PFSK-1 (cell line): ENCODE data around the gene XDH.

ENCODE experiments used
- POLR2AphosphoS5 ChIP-seq: IDR thresholded peaks from 2 replicates; pipeline ENCODE4 v1.6.1; 2012; ENCODE audit warnings: low read depth, mild to moderate bottlenecking, control low read depth, low read length, moderate library complexity
- REST ChIP-seq, 2 experiments: IDR thresholded peaks; 2 replicates each; pipeline versions ENCODE4 v1.6.1 to v1.8.0; 2011 to 2012; ENCODE audit warnings: low read depth in 2 of 2, low read length in 2 of 2, control low read depth in 1 of 2, inconsistent platforms in 1 of 2, mild to moderate bottlenecking in 1 of 2, moderate library complexity in 1 of 2; ENCODE audit not compliant: insufficient read depth in 1 of 2
- SIN3A ChIP-seq: IDR thresholded peaks from 2 replicates; pipeline ENCODE4 v1.6.1; 2012; ENCODE audit warnings: mild to moderate bottlenecking, low read length, moderate library complexity, borderline replicate concordance; ENCODE audit not compliant: insufficient read depth
- TAF1 ChIP-seq: IDR thresholded peaks from 2 replicates; pipeline ENCODE4 v1.6.1; 2012; ENCODE audit warnings: low read length, control low read depth, borderline replicate concordance; ENCODE audit not compliant: insufficient read depth

- TF ChIP-seq REST (IDR thresholded peaks at IDR 0.05; ENCODE audit: insufficient read depth in 1 of 2, low read depth in 2 of 2, low read length in 2 of 2) (no peak), POLR2AphosphoS5 (no peak), TAF1 (no peak), SIN3A (no peak)
These were observed 17.4 kb downstream of the XDH start for GRCh38 chr2:31397094-31397493.
